NB4 (cell line): ENCODE results near the gene SLC2A9.

ENCODE experiments used
- DNase-seq: peaks from one replicate; pipeline ENCODE4 v3.0.0; 2010; ENCODE audit warnings: low read depth
- H3K4me3 ChIP-seq: one replicate; pipeline ENCODE4 v1.5.1; 2011; ENCODE audit warnings: mild to moderate bottlenecking, low read depth, low read length, moderate library complexity
- MYC ChIP-seq: IDR thresholded peaks from 2 replicates; pipeline ENCODE4 v1.6.1; 2011; ENCODE audit warnings: low read depth, low read length
- POLR2A ChIP-seq: IDR thresholded peaks from 2 replicates; pipeline ENCODE4 v1.6.1; 2011; ENCODE audit warnings: mild to moderate bottlenecking; ENCODE audit not compliant: insufficient read length; ENCODE audit errors: extremely low read depth
- TF ChIP-seq, protein P1 (sequence below): IDR thresholded peaks from one replicate; pipeline ENCODE4 v1.5.1; 2012; ENCODE audit warnings: low read depth, low read length
- TF ChIP-seq, protein P2 (sequence below): IDR thresholded peaks from 2 replicates; pipeline ENCODE4 v1.6.1; 2011; ENCODE audit warnings: low read depth, low read length

SLC2A9 gene

DNA sequence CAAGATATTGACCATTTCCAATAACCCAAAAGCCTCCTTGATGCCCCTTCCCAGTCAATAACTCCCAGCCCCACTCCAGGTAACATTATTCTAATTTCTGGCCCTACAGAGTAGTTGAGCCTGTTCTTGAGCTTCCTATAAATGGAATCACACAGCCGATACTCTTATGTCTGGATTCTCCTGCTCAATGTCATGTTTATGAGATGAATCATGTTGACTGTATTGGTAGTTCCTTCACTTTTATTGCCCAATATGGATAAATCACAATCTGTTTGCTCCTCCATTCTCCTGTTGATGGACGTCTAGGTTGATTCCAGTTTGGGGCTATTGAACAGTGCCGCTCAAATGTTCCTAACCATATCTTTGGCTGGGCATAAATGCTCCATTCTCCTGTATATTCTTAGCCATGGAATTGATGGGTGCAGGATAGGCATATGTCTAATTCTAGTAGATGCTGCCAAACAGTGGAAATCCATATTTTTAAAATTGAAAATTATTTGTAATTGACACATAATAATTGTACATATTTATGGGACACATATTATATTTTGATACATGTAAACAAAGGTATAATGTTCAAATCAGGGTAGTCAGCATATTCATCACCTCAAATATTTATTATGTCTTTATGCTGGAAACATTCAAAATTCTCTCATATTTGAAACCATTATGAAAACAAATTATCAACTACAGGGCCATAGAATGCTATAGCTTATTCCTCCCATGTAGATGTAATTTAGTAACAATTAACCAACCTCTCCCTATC, 40.5 kb upstream of the SLC2A9 start:
- DNase-seq, result no peak
- TF ChIP-seq POLR2A (no peak), MYC (no peak)
- TF ChIP-seq, protein P1, sequence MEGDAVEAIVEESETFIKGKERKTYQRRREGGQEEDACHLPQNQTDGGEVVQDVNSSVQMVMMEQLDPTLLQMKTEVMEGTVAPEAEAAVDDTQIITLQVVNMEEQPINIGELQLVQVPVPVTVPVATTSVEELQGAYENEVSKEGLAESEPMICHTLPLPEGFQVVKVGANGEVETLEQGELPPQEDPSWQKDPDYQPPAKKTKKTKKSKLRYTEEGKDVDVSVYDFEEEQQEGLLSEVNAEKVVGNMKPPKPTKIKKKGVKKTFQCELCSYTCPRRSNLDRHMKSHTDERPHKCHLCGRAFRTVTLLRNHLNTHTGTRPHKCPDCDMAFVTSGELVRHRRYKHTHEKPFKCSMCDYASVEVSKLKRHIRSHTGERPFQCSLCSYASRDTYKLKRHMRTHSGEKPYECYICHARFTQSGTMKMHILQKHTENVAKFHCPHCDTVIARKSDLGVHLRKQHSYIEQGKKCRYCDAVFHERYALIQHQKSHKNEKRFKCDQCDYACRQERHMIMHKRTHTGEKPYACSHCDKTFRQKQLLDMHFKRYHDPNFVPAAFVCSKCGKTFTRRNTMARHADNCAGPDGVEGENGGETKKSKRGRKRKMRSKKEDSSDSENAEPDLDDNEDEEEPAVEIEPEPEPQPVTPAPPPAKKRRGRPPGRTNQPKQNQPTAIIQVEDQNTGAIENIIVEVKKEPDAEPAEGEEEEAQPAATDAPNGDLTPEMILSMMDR, result no peak
- TF ChIP-seq, protein P2, sequence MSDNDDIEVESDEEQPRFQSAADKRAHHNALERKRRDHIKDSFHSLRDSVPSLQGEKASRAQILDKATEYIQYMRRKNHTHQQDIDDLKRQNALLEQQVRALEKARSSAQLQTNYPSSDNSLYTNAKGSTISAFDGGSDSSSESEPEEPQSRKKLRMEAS, result no peak
- no peak overlapping the region for H3K4me3 ChIP-seq

DNA sequence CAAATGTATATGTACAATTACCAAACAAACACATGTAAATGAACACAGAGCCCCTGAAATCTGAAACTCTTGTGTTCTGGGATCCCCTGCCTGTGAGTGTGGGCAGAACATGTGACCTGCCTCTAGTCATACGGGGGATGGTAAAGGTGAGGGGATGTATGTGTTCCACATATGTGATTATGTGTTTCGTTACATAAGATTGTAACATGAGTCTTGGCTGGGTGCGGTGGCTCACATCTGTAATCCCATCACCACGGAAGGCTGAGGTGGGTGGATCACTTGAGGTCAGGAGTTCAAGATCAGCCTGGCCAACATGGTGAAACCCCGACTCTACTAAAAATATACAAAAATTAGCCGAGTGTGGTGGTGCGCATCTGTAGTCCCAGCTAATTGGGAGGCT, 37.1 kb upstream of the SLC2A9 start:
- DNase-seq, result no peak
- no peak for TF ChIP-seq POLR2A
- TF ChIP-seq MYC, result no peak
- TF ChIP-seq, protein P1, result no peak
- TF ChIP-seq, protein P2, result no peak
- H3K4me3 ChIP-seq, result no peak overlapping the region

DNA sequence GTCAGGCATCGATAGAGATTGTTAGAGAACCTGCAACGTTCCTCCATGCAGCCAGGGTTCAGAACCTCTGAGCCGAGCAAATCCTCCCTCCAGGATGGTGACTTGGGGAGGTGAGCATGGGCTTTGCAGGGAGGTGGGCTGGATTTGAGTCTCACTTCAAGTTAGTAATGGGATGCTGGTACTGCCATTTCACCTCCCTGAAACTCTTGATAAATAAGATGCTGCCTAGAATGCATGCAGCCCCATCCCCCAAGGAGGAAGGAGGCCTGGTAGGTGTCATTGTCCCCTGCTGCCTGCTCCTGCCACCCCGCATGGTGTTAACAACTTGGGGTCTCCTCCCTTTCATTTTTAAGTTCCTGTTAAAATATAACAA, 35.7 kb upstream of the SLC2A9 start:
- no peak for DNase-seq
- H3K4me3 ChIP-seq, result no peak overlapping the region
- TF ChIP-seq, protein P2, result no peak
- TF ChIP-seq MYC (no peak), POLR2A (no peak)
- TF ChIP-seq, protein P1, result no peak

DNA sequence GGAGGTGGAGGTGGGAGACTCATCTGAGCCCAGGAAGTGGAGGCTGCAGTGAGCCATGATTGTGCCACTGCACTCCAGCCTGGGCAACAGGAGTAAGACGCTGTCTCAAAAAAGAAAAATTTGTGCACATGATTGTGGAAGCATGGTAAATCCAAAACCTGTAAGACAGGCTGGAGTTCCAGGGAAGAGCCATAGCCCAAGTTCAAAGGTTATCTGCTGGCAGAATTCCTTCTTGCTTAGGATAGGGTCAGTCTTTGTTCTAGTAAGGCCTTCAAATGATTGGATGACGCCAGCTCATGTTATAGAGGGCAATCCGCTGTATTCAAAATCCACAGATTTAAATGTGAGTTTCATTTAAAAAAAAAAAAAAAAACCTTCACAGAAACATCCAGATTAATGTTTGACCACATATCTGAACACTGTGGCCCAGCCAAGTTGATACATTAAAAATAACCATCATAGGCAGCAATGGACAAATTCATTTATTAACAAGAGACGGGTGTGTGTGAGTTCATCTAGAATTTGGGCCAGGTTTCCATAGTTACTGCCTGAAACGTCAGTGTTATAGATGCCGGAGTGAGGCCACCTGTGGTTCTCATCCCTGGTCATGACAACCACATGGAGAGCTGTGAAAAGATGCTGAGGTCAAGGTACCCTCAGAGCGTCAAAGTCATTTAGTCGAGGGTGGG, 35.2 kb upstream of the SLC2A9 start:
- no peak for DNase-seq
- TF ChIP-seq, protein P1, result no peak
- TF ChIP-seq POLR2A, result no peak
- TF ChIP-seq MYC, result no peak
- TF ChIP-seq, protein P2, result no peak
- H3K4me3 ChIP-seq, result no peak overlapping the region

DNA sequence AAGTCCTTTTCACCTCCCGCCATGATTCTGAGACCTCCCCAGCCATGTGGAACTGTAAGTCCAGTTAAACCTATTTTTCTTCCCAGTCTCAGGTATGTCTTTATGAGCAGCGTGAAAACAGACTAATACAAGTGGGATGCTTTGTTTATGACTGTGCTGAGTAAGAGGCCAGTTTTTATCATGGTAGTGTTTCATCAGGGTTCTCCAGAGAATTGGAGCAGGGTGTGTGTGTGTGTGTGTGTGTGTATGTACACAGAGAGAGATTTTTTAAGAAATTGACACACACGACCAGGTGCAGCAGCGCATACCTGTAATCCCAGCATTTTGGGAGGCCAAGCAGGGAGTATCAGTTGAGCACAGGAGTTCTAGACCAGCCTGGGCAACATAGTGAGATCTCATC, 34.6 kb upstream of the SLC2A9 start:
- TF ChIP-seq, protein P2, result no peak
- TF ChIP-seq, protein P1, result no peak
- TF ChIP-seq MYC (no peak), POLR2A (no peak)
- no peak for DNase-seq
- no peak overlapping the region for H3K4me3 ChIP-seq
